Left forelimb (tissue), 1 donor: ENCODE measurements around the gene DNAI1.
A peak's percentile ranks its signal among the peaks of the same experiment; 100 is the strongest.
"Not testable (repeated sequence)": the region's sequence is repeated elsewhere in the genome, so short reads cannot be mapped to it uniquely, and the experiment has no call there.

ENCODE experiments used
- DNase-seq: peaks from one replicate; pipeline ENCODE4 v3.0.0-alpha.2; 2018; ENCODE audit warnings: low spot score

Gene DNAI1

DNA sequence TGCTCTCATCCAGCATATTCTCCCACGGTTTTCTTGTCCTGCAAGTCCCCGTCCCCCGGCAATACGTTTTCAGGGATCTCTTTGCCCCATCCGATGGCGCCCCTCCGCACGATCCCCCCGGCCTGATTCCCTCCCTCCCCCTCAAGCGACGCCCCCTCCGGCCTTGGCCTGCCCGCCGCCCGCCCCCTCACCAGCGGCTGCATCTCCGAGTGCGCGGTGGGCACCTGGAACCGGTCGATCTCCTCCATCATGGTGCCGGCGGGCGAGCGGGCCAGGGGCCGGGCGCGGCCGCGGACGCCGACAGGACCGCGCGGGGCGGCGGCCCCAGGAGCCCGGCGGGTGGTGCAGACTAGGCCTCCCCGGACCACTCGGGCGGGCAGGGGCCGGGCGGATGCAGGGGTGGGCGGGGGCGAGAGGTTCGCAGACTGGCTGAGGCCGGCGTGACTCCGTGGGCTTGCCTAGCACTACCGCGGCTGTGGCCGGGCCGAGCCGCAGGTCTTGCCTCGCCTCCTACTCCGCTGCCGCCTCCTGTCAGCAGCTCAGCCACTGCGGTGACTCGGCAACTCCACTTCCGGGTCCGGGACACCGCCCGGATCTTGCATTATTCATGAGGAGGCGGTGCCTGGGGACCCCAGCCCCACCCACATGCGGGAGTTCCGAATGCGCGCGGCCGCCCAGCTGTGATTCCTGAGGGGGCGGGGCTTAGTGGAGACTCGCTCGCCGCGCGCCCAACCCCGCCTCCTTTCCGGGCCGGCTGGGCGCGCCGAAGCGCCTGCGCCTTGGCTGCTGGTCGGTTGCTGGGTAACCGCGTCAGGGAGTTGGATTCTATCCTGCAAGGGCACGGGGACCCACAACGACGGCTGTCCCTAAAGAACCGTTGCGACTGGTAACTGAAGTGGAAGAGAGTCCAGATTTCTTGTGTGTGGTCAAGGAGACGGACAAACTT lies at the start of gene DNAI1, which contains the start of gene FAM219A:
Gene DNAI1 (plus strand): TSS at position 793 of the 946 bp plus-strand sequence. CDS start 201 bp downstream, outside the sequence.
Gene FAM219A (minus strand): TSS at position 558 of the 946 bp plus-strand sequence. CDS start 307 bp downstream, at position 251.
- peak; percentile 100 for DNase-seq

- no peak for DNase-seq
These were observed 49.5 kb upstream of the DNAI1 start for GRCh38 chr9:34409154-34409553.

DNA sequence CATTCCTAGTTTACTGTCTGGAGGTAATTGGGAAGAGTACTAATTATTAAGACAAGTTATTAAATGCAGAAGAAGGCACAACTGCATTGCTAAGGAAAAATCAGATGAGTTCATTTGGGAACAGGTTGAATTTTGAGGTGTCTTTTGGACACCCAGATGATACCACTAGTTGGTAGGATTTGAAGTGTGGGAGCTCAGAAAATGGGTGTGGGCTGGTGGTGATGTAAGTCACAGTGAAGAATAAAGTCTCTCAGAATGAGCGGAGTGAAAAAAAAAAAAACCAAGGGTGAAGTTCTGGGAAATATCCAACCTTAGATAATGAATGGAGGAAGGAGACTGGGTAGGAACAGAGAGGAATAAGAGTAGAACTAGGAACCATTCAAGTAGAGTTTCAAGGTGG lies 46.3 kb upstream of the DNAI1 start:
- no peak for DNase-seq

DNA sequence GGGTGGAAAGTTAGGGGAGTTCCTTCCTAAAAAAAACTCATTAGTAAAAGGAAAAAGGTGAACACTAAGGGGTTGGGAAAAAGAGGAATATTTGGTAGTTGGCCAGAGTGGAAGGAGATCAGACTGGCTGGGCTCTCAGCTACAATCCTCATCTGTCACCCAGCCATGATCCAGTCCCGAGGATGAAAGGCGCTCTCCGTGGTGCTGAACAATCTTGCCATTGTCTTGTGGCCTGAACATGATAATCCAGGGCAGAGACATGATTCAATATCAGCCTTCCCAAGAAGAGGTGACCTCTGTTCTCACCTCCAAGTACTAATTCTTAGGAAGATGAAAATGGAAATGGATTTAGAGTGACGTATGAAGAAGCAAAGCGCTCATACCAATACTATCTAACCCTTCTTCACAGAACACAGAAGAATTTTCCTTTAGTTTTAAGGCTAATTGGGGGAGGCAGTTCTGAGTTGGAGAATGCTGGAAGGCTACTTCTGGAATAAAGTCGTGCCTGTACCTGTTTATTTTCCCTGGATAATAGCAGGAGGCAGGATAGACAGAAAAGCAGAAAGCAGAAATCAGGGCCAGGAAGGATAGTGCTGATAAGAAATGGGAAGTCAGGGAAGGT lies 45.3 kb upstream of the DNAI1 start:
- no peak for DNase-seq

- DNase-seq, result no peak
These were observed 40.9 kb upstream of the DNAI1 start for GRCh38 chr9:34417734-34418133.

- no peak for DNase-seq
These were observed 38.7 kb upstream of the DNAI1 start for GRCh38 chr9:34419716-34420504.

DNA sequence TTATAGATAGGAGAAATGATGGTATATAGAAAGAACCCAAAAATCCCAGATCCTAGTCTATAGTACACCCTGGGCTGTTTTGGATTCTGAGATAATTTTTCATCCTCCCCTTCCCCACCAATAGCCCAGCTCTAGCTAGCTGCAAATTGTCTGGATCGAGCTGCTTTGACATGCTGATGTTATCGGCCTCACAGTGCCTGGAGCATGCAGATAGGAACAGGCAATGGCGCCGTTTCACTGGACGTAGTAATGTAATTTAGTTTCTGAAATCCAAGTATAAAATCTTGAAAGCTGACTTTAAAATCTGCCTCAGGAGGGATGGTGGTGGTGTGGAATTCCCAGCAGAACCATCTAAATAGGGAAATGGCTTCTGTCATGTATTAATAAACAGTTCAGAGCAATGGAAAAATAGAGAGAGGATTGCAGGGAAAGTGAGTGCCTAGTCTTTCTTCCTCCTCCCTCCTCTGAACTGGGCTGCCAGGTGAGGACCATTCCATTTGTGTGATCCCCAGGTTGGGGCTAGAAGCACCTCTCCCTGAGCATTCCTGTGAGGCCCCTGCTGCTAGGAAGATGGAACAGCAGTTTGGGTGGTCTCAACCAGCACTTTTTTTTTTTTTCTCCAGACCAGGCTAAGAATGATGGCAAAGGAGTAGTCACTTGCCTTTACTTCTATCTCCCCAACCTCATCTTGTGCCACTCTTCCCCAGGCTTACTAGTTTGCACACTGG lies 32.1 kb upstream of the DNAI1 start:
- no peak for DNase-seq

DNA sequence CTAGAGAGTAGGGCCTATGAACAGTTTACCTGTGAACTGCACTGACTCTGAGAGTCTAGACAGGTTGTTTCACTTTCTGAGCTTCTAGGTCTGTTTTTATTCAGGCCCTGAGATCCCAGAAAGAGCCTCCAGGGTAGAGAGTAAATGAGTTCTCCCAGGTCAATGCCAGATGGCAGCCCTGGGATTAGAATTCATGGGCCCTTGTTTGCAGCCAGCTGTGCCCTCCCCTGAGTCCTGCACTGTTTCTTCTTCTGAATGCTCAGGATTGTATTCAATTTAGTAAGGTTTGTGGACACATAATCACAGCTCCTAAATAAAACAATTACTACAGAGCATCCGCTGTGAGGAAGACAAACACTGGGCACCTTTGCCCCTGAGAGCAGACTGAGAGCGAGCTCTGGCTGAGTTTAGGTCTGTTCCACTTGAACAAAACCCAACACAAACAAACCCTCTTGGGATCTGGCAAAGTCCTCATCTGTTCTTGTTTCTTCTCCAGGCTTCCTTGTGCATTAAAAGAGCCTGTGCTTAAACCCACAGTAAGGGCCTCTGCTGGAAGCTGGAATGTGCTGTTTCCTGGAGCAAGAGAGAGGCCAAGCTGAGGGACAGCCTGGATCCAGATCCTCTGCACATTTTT lies 30.2 kb upstream of the DNAI1 start:
- DNase-seq, result no peak

GRCh38 chr9:34430843-34431437 lies 27.7 kb upstream of the DNAI1 start:
- DNase-seq, result peak; percentile 73

DNA sequence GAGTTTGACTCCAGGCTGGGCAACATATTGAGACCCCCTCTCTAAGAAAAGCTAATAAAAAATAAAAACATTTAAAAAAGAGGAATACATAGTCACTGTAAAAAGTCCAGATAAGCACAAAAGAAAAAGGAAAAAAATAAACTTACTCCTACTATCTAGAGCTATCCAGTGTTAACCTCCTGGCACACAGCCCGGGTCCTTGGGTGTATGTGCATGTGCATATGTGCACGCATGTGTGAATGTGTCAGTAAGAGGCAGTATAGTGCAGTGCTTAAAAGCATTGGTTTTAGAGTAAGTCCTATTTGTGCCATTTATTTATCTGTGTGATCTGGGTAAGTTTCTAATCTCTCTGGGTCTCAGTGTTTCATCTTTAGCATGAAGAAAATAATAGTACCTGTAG lies 26.9 kb upstream of the DNAI1 start:
- DNase-seq, result no peak

DNA sequence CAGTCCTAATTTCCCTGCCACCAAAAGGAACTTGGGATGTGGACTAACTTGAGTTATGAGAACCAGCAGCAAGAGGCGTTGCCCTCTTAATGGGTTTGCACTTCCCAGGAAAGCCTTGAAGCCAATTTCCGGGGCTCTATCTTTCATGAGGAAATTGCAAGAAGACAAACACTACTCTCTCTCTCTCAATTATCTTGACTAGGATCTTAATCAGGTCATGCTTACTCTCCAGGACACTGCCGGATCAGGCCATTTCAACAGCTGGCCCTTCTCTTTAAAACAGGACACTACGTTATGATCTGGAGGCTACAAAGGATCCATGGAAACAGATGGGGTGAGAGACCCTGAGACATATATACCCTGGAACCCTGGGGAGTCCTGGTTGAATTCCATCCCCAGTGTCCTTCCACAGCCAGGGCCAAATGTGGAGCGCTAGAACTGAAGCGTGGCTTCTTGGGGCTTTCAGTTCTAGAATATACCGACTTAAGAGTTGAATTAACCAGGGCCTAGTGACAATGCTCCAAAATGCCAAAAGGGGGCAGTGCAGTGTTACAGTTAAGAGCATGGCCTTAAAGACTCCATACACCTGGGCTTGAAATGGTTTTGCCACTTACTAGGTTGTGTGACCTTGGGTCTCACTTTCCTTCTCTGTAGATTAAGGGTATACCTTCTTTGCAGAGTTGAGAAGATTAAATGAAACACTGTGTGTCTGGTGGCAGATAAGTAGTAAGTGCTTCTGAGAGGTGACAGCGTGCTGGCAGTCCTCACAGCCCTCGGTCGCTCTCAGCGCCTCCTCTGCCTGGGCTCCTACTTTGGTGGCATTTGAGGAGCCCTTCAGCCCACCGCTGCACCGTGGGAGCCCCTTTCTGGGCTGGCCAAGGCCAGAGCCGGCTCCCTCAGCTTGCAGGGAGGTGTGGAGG lies 21.3 kb upstream of the DNAI1 start:
- no peak for DNase-seq

DNA sequence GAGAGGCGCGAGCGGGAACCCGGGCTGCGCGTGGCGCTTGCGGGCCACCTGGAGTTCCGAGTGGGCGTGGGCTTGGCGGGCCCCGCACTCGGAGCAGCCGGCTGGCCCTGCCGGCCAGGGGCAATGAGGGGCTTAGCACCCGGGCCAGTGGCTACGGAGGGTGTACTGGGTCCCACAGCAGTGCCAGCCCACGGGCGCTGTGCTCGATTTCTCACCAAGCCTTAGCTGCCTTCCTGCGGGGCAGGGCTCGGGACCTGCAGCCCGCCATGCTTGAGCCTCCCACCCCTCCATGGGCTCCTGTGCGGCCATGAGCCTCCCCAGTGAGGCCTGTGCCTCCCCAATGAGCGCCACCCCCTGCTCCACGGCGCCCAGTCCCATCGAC lies 20.7 kb upstream of the DNAI1 start:
- not testable (repeated sequence) for DNase-seq

GRCh38 chr9:34438465-34438864 lies 20.1 kb upstream of the DNAI1 start:
- not testable (repeated sequence) for DNase-seq

DNA sequence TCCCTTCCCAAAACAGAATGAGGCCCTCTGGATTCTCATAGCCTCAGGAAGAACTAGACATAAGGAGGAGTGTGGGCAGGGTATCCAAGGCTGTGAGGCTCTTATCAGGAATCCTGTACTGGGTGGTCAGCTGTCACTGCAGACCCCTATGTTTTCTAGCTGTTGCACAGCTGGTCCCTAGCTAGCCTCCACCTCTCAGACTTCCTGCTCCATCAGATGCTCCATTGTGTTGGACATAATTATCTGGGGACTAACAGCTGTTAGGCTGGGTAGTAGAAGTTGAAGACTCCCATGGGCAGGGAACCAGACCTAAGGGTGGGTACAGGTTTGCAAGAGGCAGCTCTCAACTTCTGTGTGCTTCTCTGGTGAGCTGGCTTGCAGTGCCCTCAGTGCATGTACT lies 18.6 kb upstream of the DNAI1 start:
- DNase-seq, result no peak

DNA sequence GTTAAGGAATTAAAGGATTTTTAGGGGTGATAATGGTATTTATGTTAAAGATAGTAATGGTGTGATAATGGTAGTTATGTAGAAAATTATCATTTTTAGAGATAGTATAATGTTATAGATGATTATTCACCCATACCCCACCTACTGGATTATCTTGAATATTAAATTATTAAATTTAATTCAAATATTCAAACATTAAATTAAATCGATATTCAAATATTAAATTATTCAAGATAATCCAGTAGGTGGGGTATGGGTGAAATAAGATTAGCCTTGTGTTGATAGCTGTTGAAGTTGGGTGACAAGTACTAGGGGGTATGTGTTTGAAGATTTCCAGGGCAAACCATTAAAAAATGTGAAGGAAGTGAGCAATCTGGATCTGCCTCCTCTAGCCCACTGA lies 15.8 kb upstream of the DNAI1 start:
- DNase-seq, result no peak

DNA sequence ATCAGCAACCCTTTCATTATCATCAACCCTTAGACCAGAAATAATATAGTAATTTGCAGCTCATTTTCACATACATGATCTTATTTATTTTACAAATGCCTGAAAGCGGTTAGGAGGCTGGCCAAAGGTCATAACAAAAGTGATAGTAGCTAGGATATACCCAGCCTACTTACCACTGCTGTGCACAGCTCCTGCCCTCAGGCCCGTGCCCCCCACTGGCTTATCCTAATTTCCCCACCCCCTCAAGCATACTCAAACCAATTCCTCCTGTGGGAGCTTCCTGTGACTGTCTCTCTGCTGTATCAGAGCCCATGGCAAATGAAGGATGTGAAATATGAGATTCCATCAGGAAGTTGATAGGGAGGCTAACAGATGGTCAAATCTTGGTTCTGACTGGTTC lies 15.1 kb upstream of the DNAI1 start:
- DNase-seq, result no peak

DNA sequence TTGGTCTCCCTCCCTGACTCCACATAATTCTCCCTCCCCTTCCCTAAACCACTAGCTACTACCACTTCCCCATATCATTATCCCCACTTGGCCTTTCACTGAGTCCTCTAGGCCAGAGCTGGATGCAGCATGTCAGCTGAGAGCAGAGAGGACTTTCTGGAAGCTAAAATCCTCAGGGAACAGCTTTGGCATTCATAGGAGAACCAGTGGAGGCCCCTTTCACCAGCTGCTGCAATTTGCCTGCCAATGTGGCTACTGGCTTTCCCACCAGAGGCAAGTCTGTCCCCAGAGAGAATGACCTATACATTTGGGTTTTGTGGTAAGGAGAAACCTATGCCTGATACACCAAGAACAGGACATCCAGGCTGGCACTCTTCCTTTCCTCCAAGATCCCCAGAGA lies 14.6 kb upstream of the DNAI1 start:
- no peak for DNase-seq

- DNase-seq, result no peak
These were observed 12.1 kb upstream of the DNAI1 start for GRCh38 chr9:34446468-34446891.

DNA sequence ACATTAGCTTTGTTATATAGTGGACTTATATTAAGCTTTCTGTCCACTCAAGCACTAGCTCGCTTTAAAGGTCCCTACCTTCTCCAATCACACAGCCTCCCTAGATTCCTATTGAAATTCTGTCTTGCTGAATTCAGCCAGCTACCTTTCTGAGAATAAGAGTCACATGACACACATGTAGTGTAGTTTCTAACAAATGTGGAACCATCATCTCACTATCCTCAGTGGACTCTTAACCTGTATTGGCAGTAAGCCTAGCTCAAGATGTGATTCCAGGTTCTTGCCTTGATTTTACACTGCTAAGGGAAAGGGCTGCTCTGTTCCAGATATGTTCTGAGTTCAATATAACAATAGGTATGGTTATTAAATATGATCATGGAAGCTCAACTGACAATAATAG lies 11.7 kb upstream of the DNAI1 start:
- DNase-seq, result no peak

- DNase-seq, result no peak
These were observed 8.0 kb upstream of the DNAI1 start for GRCh38 chr9:34450644-34451043.
